Measurements from ENCODE around the gene TMTC4.

TMTC4 gene

DNA sequence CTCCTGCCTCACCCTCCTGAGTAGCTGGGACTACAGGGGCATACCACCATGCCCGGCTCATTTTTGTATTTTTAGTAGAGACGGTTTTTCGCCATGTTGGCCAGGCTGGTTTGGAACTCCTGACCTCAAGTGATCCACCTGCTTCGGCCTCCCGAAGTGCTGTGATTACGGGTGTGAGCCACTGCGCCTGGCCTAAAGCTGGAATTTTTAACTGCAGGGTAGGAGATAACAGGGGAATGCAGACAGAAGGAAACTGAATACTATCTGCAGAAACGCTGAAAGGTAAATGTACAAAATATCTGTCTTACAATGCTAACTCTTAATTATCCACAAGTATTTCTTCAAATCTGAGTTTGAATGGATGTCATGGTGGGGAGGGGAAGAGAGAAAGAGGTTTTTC is 13.8 kb downstream of the TMTC4 start:
- no peaks in the 10 kb centered on the region for H3K9me3 ChIP-seq (ENCODE audit: insufficient read depth, low read depth, low read length)
- DNase-seq: peak; percentile 52 to 70
- no peak overlapping the region for H2BK12ac ChIP-seq (ENCODE audit: low read length)
- H3K27ac ChIP-seq (ENCODE audit: low read depth, low read length): peak overlapping the region; percentile 3
- WGBS (ENCODE audit: extremely low coverage, insufficient coverage, insufficient read length): no CpG with 5 or more reads among the region's 8 CpGs
- H3K14ac ChIP-seq (ENCODE audit: low read length): no peak overlapping the region
- no peak overlapping the region for H2BK5ac ChIP-seq (ENCODE audit: low read depth, low read length, poor library complexity)
- no peaks in the 10 kb centered on the region for H3K79me2 ChIP-seq (ENCODE audit: control insufficient read depth, insufficient read depth, low read length, poor library complexity)
- H4K12ac ChIP-seq (ENCODE audit: low read depth, low read length): no peak overlapping the region
- no peak overlapping the region for H2BK120ac ChIP-seq (ENCODE audit: insufficient read depth, low read length, poor library complexity)
- no peak overlapping the region for H3K4me2 ChIP-seq (ENCODE audit: low read length)
- no peak overlapping the region for H4K91ac ChIP-seq (ENCODE audit: low read depth, low read length)
- no peak overlapping the region for H3K23ac ChIP-seq (ENCODE audit: low read length)
- no peak overlapping the region for H2AFZ ChIP-seq (ENCODE audit: insufficient read depth, low read length, poor library complexity)
- H3K36me3 ChIP-seq (ENCODE audit: control insufficient read depth in 1 of 2, insufficient read depth in 2 of 2, low read length in 2 of 2): peaks cover 33 to 52% of the 10 kb centered on the region in 2 experiments
- H3K79me1 ChIP-seq (ENCODE audit: low read length): no peaks in the 10 kb centered on the region
- no peak overlapping the region for H3K4ac ChIP-seq (ENCODE audit: low read depth, low read length)
- no peak overlapping the region for H2AK5ac ChIP-seq (ENCODE audit: low read length)
- H3K4me1 ChIP-seq (ENCODE audit: control insufficient read depth in 1 of 2, insufficient read depth in 2 of 2, low read length in 2 of 2): peaks cover 0 to 2% of the 10 kb centered on the region in 2 experiments
- no peak overlapping the region for H3K9ac ChIP-seq (ENCODE audit: low read length)
- H4K8ac ChIP-seq (ENCODE audit: low read depth, low read length): no peak overlapping the region
- no peak overlapping the region for H3K18ac ChIP-seq (ENCODE audit: low read length)
- no peaks in the 10 kb centered on the region for H3K27me3 ChIP-seq (ENCODE audit: insufficient read depth, low read length)
- H3K4me3 ChIP-seq (ENCODE audit: low read depth, low read length): no peak overlapping the region

DNA sequence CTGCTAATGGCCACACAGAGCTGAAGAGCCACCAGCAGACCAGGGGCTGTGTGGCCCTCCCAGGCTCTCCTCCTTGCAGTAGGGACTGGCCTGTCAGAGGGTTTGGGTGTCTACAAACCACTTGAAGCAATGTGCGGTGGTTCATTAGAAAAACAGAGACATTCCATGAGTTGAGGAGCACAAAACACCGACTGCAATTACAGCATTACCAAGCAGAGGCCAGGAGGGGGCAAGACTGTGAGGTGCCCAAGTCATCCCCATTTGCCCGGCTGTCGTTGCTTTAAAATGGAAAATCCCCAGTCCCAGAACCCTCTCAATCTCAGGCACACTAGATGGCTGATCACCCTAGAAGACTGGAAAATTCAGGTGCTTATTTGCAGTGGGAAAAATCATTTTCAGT is 15.0 kb downstream of the TMTC4 start:
- H2BK12ac ChIP-seq (ENCODE audit: low read length): no peak overlapping the region
- H4K91ac ChIP-seq (ENCODE audit: low read depth, low read length): no peak overlapping the region
- H3K27me3 ChIP-seq (ENCODE audit: insufficient read depth, low read length): no peaks in the 10 kb centered on the region
- peaks cover 33 to 52% of the 10 kb centered on the region in 2 experiments for H3K36me3 ChIP-seq (ENCODE audit: control insufficient read depth in 1 of 2, insufficient read depth in 2 of 2, low read length in 2 of 2)
- no peaks in the 10 kb centered on the region for H3K9me3 ChIP-seq (ENCODE audit: insufficient read depth, low read depth, low read length)
- H4K12ac ChIP-seq (ENCODE audit: low read depth, low read length): no peak overlapping the region
- no peak for DNase-seq
- no peak overlapping the region for H2BK5ac ChIP-seq (ENCODE audit: low read depth, low read length, poor library complexity)
- no peak overlapping the region for H3K4me2 ChIP-seq (ENCODE audit: low read length)
- H4K8ac ChIP-seq (ENCODE audit: low read depth, low read length): no peak overlapping the region
- H3K18ac ChIP-seq (ENCODE audit: low read length): no peak overlapping the region
- WGBS (ENCODE audit: extremely low coverage, insufficient coverage, insufficient read length): no CpG with 5 or more reads among the region's 4 CpGs
- H3K9ac ChIP-seq (ENCODE audit: low read length): no peak overlapping the region
- H3K4me1 ChIP-seq (ENCODE audit: control insufficient read depth in 1 of 2, insufficient read depth in 2 of 2, low read length in 2 of 2): peaks cover 0 to 2% of the 10 kb centered on the region in 2 experiments
- H3K4ac ChIP-seq (ENCODE audit: low read depth, low read length): no peak overlapping the region
- no peak overlapping the region for H3K27ac ChIP-seq (ENCODE audit: low read depth, low read length)
- H2AFZ ChIP-seq (ENCODE audit: insufficient read depth, low read length, poor library complexity): no peak overlapping the region
- no peak overlapping the region for H3K14ac ChIP-seq (ENCODE audit: low read length)
- no peak overlapping the region for H2AK5ac ChIP-seq (ENCODE audit: low read length)
- H3K23ac ChIP-seq (ENCODE audit: low read length): no peak overlapping the region
- no peak overlapping the region for H3K4me3 ChIP-seq (ENCODE audit: low read depth, low read length)
- H3K79me1 ChIP-seq (ENCODE audit: low read length): no peaks in the 10 kb centered on the region
- H3K79me2 ChIP-seq (ENCODE audit: control insufficient read depth, insufficient read depth, low read length, poor library complexity): no peaks in the 10 kb centered on the region
- no peak overlapping the region for H2BK120ac ChIP-seq (ENCODE audit: insufficient read depth, low read length, poor library complexity)

DNA sequence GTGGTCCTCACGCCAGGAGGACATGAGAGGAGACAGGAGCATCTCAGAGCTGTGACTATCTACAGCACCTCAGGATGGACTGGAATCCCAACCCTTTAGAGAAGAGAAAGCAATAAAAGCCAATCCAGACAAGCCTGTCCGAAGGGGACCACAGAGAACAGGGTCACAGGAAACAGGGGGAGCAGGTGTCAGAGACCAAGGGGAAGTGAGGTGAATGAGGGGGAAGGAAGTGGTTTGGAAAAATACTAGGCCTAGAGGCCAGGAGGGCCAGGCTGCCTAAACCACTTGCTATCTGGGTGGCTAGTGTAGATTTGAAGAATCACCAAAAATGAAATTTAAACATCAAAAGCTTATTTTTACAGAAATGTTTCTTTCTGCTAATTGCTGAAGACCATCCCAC is 16.2 kb downstream of the TMTC4 start:
- Histone ChIP-seq H3K27me3 (ENCODE audit: insufficient read depth, low read length) (no peaks in the 10 kb centered on the region), H3K18ac (ENCODE audit: low read length) (no peak overlapping the region), H4K8ac (ENCODE audit: low read depth, low read length) (no peak overlapping the region), H3K23ac (ENCODE audit: low read length) (no peak overlapping the region), H3K4ac (ENCODE audit: low read depth, low read length) (no peak overlapping the region), H3K79me1 (ENCODE audit: low read length) (no peaks in the 10 kb centered on the region), H2BK120ac (ENCODE audit: insufficient read depth, low read length, poor library complexity) (no peak overlapping the region), H3K9ac (ENCODE audit: low read length) (no peak overlapping the region), H2BK5ac (ENCODE audit: low read depth, low read length, poor library complexity) (no peak overlapping the region), H3K27ac (ENCODE audit: low read depth, low read length) (no peak overlapping the region), H2AFZ (ENCODE audit: insufficient read depth, low read length, poor library complexity) (no peak overlapping the region), H3K4me1 (ENCODE audit: control insufficient read depth in 1 of 2, insufficient read depth in 2 of 2, low read length in 2 of 2) (peaks cover 0 to 2% of the 10 kb centered on the region in 2 experiments), H3K36me3 (ENCODE audit: control insufficient read depth in 1 of 2, insufficient read depth in 2 of 2, low read length in 2 of 2) (peaks cover 27 to 47% of the 10 kb centered on the region in 2 experiments), H2BK12ac (ENCODE audit: low read length) (no peak overlapping the region), H3K4me2 (ENCODE audit: low read length) (no peak overlapping the region), H3K9me3 (ENCODE audit: insufficient read depth, low read depth, low read length) (peaks cover under 1% of the 10 kb centered on the region), H2AK5ac (ENCODE audit: low read length) (no peak overlapping the region), H3K4me3 (ENCODE audit: low read depth, low read length) (no peak overlapping the region), H3K14ac (ENCODE audit: low read length) (no peak overlapping the region), H4K12ac (ENCODE audit: low read depth, low read length) (no peak overlapping the region), H4K91ac (ENCODE audit: low read depth, low read length) (no peak overlapping the region), H3K79me2 (ENCODE audit: control insufficient read depth, insufficient read depth, low read length, poor library complexity) (no peaks in the 10 kb centered on the region)
- DNase-seq: no peak
- WGBS (ENCODE audit: extremely low coverage, insufficient coverage, insufficient read length): no CpG with 5 or more reads among the region's 2 CpGs

DNA sequence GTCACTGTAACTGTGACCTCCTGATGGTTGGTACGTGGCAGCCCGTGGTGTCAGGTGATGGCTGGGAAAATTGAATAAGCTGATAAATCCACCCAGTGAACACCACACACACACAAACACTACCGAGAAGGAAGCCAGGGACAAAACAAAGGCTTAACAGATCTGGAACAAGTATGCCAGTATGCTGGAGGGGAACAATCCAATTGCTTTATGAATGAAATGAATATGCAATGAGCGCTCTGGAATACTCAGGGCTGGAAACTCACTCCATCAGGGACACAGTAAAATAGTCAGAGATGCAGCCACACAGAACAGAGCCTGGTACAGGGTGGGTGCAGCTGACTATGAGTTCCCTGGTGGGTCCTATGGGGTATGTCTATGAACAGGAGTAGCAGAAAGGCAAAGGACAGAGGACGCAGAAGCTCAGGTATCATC is 16.7 kb downstream of the TMTC4 start:
- H3K36me3 ChIP-seq (ENCODE audit: control insufficient read depth in 1 of 2, insufficient read depth in 2 of 2, low read length in 2 of 2): peaks cover 27 to 46% of the 10 kb centered on the region in 2 experiments
- H3K27ac ChIP-seq (ENCODE audit: low read depth, low read length): no peak overlapping the region
- H2BK5ac ChIP-seq (ENCODE audit: low read depth, low read length, poor library complexity): no peak overlapping the region
- H3K4ac ChIP-seq (ENCODE audit: low read depth, low read length): no peak overlapping the region
- no peak overlapping the region for H3K23ac ChIP-seq (ENCODE audit: low read length)
- H3K14ac ChIP-seq (ENCODE audit: low read length): no peak overlapping the region
- H4K12ac ChIP-seq (ENCODE audit: low read depth, low read length): no peak overlapping the region
- no peak overlapping the region for H3K4me3 ChIP-seq (ENCODE audit: low read depth, low read length)
- H4K8ac ChIP-seq (ENCODE audit: low read depth, low read length): no peak overlapping the region
- no peaks in the 10 kb centered on the region for H3K79me2 ChIP-seq (ENCODE audit: control insufficient read depth, insufficient read depth, low read length, poor library complexity)
- H4K91ac ChIP-seq (ENCODE audit: low read depth, low read length): no peak overlapping the region
- no CpG with 5 or more reads among the region's 5 CpGs for WGBS (ENCODE audit: extremely low coverage, insufficient coverage, insufficient read length)
- no peak for DNase-seq
- no peak overlapping the region for H3K9ac ChIP-seq (ENCODE audit: low read length)
- no peak overlapping the region for H3K4me2 ChIP-seq (ENCODE audit: low read length)
- H2BK120ac ChIP-seq (ENCODE audit: insufficient read depth, low read length, poor library complexity): no peak overlapping the region
- H3K79me1 ChIP-seq (ENCODE audit: low read length): no peaks in the 10 kb centered on the region
- peaks cover 0 to 2% of the 10 kb centered on the region in 2 experiments for H3K4me1 ChIP-seq (ENCODE audit: control insufficient read depth in 1 of 2, insufficient read depth in 2 of 2, low read length in 2 of 2)
- no peaks in the 10 kb centered on the region for H3K27me3 ChIP-seq (ENCODE audit: insufficient read depth, low read length)
- no peak overlapping the region for H3K18ac ChIP-seq (ENCODE audit: low read length)
- no peak overlapping the region for H2AK5ac ChIP-seq (ENCODE audit: low read length)
- no peak overlapping the region for H2AFZ ChIP-seq (ENCODE audit: insufficient read depth, low read length, poor library complexity)
- no peak overlapping the region for H2BK12ac ChIP-seq (ENCODE audit: low read length)
- H3K9me3 ChIP-seq (ENCODE audit: insufficient read depth, low read depth, low read length): peaks cover 2% of the 10 kb centered on the region
